IPS-18a (cell line): ENCODE measurements around the gene CCNE1.

Experiments
- H3K27ac ChIP-seq: one replicate; pipeline ENCODE4 v1.5.1; 2013; ENCODE audit warnings: low read length
- H3K27me3 ChIP-seq: one replicate; pipeline ENCODE4 v1.6.1; 2013; ENCODE audit warnings: mild to moderate bottlenecking, low read length; ENCODE audit not compliant: control insufficient read depth, insufficient read depth
- H3K36me3 ChIP-seq: one replicate; pipeline ENCODE4 v1.6.1; 2013; ENCODE audit warnings: low read depth, low read length; ENCODE audit not compliant: control insufficient read depth
- H3K4me1 ChIP-seq: one replicate; pipeline ENCODE4 v1.6.1; 2013; ENCODE audit warnings: low read depth, low read length; ENCODE audit not compliant: control insufficient read depth
- H3K4me3 ChIP-seq: one replicate; pipeline ENCODE4 v1.5.1; 2013; ENCODE audit warnings: low read length
- H3K9ac ChIP-seq: one replicate; pipeline ENCODE4 v1.6.1; 2013; ENCODE audit warnings: mild to moderate bottlenecking, low read length, moderate library complexity
- H3K9me3 ChIP-seq: one replicate; pipeline ENCODE4 v1.6.1; 2013; ENCODE audit warnings: low read depth, low read length; ENCODE audit not compliant: control insufficient read depth

Gene CCNE1

DNA sequence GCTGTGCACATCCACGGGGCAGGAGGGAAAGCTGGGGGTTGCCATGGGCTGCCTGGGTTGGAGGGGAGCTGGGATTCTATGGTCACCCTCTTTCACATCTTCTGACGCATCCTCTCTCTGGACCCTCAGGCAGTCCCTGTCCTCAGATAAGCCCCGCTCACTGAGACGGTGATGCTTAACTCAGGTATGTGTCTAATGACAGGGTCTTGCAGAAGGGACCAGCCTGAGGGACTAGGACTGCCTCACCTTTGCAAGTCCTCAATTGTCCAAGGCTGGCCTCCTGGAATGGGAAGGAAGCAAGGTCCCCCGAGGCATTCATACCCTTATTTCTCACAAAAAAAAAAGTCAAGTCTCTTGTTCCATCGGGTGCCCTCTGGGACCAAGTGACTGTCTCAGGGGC, 37.7 kb upstream of the CCNE1 start:
- Histone ChIP-seq H3K4me1 (no peaks in the 10 kb centered on the region), H3K36me3 (no peaks in the 10 kb centered on the region), H3K4me3 (no peak overlapping the region), H3K9me3 (no peaks in the 10 kb centered on the region), H3K27ac (no peak overlapping the region), H3K27me3 (no peaks in the 10 kb centered on the region), H3K9ac (no peak overlapping the region)

DNA sequence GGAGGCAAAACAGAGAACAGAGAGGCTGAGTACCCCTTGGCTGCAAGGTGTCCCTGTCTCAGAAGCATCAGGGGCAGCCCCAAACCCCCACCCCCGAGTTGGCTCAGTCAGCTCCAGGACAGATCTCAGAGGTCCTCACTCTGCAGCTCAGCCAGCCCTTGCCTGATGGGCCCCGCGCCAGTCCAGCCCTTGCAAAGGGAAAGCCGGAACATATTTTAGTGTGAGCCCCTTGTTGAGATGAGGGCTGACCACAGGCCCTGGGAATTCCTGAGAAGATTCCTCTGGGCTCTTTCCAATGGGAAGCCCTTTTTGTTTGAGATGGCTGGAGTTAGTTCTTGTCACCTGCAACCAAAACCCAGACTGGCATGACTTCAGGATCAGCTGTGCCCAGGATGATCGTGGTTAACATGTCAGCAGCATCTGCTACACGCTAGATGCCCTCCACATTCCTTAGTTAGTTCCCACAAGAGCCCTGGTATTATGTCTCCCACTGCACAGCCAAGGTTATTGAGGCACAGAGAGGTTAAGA, 33.9 kb upstream of the CCNE1 start:
- no peak overlapping the region for H3K9ac ChIP-seq
- H3K9me3 ChIP-seq = no peaks in the 10 kb centered on the region
- no peaks in the 10 kb centered on the region for H3K27me3 ChIP-seq

GRCh38 chr19:29779921-29780320, 31.9 kb upstream of the CCNE1 start:
- H3K9me3 ChIP-seq = no peaks in the 10 kb centered on the region
- H3K4me1 ChIP-seq = no peaks in the 10 kb centered on the region
- no peak overlapping the region for H3K27ac ChIP-seq
- H3K9ac ChIP-seq = no peak overlapping the region
- no peak overlapping the region for H3K4me3 ChIP-seq
- no peaks in the 10 kb centered on the region for H3K36me3 ChIP-seq
- H3K27me3 ChIP-seq = no peaks in the 10 kb centered on the region

More for the DNA sequence above, 33.9 kb upstream of the CCNE1 start:
- no peak overlapping the region for H3K27ac ChIP-seq
- H3K4me3 ChIP-seq = no peak overlapping the region
- H3K36me3 ChIP-seq = no peaks in the 10 kb centered on the region
- no peaks in the 10 kb centered on the region for H3K4me1 ChIP-seq

- Histone ChIP-seq H3K9ac (no peak overlapping the region), H3K4me1 (no peaks in the 10 kb centered on the region), H3K4me3 (no peak overlapping the region), H3K36me3 (no peaks in the 10 kb centered on the region), H3K27ac (no peak overlapping the region), H3K27me3 (no peaks in the 10 kb centered on the region), H3K9me3 (no peaks in the 10 kb centered on the region)
Measured at GRCh38 chr19:29781386-29782259, 30.2 kb upstream of the CCNE1 start.

DNA sequence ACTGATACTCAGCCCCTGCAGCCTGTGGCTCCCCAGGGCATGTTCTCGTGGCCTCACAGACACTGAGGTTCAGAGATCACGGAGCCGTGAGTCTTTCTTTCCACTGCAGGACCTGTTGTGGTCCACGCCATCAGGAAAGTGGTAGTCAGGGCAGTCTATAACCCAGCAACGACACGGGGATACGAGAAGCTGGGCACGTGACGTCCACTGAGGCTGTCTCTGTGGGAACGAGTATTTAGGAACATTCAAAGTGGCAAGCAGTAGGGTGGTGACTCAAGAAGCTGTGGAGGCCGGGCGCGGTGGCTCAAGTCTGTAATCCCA, 29.6 kb upstream of the CCNE1 start:
- Histone ChIP-seq H3K27ac (no peak overlapping the region), H3K4me3 (no peak overlapping the region), H3K9me3 (no peaks in the 10 kb centered on the region), H3K9ac (no peak overlapping the region), H3K27me3 (no peaks in the 10 kb centered on the region), H3K4me1 (no peaks in the 10 kb centered on the region), H3K36me3 (no peaks in the 10 kb centered on the region)

GRCh38 chr19:29783627-29784190, 28.1 kb upstream of the CCNE1 start:
- H3K27me3 ChIP-seq = no peaks in the 10 kb centered on the region
- no peak overlapping the region for H3K9ac ChIP-seq
- no peaks in the 10 kb centered on the region for H3K36me3 ChIP-seq
- H3K9me3 ChIP-seq = no peaks in the 10 kb centered on the region
- no peak overlapping the region for H3K4me3 ChIP-seq
- no peaks in the 10 kb centered on the region for H3K4me1 ChIP-seq
- no peak overlapping the region for H3K27ac ChIP-seq

DNA sequence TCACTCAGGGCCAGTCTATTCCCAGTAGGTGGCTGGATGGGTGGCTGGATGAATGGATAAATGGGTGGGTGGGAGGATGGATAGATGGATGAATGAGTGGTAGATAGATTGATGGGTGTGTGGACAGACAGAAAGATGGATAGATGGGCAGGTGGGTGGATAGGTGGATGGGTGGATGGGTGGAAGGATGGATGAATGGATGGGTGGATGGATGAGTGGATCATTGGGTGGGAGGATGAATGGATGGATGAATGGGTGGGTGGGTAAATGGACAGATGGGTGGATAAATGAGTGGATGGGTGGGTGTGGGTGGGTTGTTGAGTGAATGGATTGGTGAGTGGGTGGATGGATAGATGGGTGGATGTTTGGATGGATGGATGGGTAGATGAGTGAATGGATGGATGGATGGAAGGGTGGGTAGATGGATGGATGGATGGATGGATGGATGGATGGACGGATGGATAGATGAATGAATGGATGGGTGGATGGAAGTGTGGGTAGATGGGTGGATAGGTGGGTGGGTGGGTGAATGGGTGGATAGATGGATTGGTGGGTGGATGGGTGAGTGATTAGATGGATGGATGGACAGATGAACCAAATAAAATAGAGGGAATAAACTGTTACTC, 27.1 kb upstream of the CCNE1 start:
- Histone ChIP-seq H3K9me3 (no peaks in the 10 kb centered on the region), H3K4me3 (no peak overlapping the region), H3K36me3 (no peaks in the 10 kb centered on the region), H3K4me1 (no peaks in the 10 kb centered on the region), H3K27ac (no peak overlapping the region), H3K27me3 (no peaks in the 10 kb centered on the region), H3K9ac (no peak overlapping the region)

DNA sequence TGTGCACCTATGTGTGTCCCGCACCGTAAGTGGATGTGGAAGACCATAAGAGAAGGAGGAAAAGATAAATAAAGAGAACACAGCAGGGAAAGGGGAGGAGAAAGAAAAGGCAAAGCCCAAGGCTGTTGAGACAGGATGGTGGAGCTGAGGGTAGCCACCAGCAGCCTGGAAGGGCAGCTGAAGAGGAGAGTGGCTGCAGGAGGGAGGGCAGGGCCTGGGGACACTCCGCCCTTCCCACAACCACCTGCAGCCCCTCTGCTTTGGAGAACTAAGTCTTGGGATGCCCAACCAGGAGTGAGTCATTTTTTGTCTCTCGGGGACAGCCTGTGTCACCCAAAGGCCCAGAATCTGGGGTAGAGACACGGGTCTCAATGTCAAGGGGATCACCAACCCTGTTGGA, 26.4 kb upstream of the CCNE1 start:
- H3K4me1 ChIP-seq = no peaks in the 10 kb centered on the region
- H3K4me3 ChIP-seq = no peak overlapping the region
- H3K27ac ChIP-seq = no peak overlapping the region
- no peaks in the 10 kb centered on the region for H3K27me3 ChIP-seq
- H3K9ac ChIP-seq = no peak overlapping the region
- H3K9me3 ChIP-seq = no peaks in the 10 kb centered on the region
- no peaks in the 10 kb centered on the region for H3K36me3 ChIP-seq

GRCh38 chr19:29785955-29786589, 25.7 kb upstream of the CCNE1 start:
- Histone ChIP-seq H3K27me3 (no peaks in the 10 kb centered on the region), H3K4me1 (no peaks in the 10 kb centered on the region), H3K9me3 (no peaks in the 10 kb centered on the region), H3K27ac (no peak overlapping the region), H3K4me3 (no peak overlapping the region), H3K36me3 (no peaks in the 10 kb centered on the region), H3K9ac (no peak overlapping the region)

GRCh38 chr19:29787281-29787680, 24.5 kb upstream of the CCNE1 start:
- H3K4me1 ChIP-seq = no peaks in the 10 kb centered on the region
- no peak overlapping the region for H3K9ac ChIP-seq
- H3K36me3 ChIP-seq = no peaks in the 10 kb centered on the region
- no peak overlapping the region for H3K27ac ChIP-seq
- no peaks in the 10 kb centered on the region for H3K27me3 ChIP-seq
- H3K4me3 ChIP-seq = no peak overlapping the region
- H3K9me3 ChIP-seq = no peaks in the 10 kb centered on the region

GRCh38 chr19:29789007-29789406, 22.8 kb upstream of the CCNE1 start:
- Histone ChIP-seq H3K36me3 (no peaks in the 10 kb centered on the region), H3K27ac (no peak overlapping the region), H3K27me3 (no peaks in the 10 kb centered on the region), H3K4me3 (no peak overlapping the region), H3K9me3 (no peaks in the 10 kb centered on the region), H3K9ac (no peak overlapping the region), H3K4me1 (no peaks in the 10 kb centered on the region)
